ENCODE data around the gene SLCO4A1.

SLCO4A1 gene

DNA sequence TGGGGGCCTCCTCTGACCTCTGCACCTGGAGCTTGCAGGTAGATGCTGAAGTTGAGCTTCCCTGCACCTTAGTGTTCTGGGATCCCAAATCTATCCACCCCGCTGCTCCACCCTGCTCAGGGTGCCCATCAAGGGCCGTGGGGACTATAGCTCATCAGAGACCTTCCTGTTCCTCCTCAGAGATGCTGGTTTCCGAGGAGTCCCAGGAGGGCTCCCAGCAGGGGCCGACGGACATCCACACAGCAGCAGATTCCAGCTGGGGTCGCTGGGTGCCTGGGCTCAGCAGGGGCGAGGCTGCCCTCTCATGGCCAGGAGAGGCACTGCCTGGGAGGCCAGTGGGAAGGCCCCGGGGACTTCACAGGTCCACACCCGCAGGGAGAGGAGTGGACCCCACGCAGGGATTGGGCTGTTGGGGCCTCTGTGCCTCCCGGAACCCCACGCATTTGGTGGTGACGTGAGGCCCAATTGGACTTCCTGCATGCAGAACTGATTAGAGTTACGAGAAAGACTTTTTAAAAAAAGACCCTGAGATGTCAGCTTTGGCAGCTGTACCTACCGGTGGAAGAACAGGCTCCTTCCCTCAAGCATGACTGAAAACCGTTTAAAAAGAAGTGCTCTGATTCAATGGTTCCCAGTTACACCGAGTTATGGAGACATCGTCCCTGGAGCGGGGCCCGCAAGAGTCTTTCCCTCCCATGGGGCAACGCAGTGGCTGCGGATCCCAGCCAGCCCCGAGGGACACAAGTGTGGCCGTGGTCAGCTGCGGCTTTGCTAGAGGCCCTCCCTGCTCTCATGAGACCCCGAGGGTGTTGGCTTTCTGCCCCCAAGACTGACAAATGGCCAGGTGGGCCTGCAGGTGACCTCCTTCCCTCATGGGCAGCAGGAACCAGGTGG lies 25.3 kb upstream of the SLCO4A1 start:
- Histone ChIP-seq H2BK5ac (ENCODE audit: low read depth, low read length, poor library complexity) (no peak overlapping the region), H4K12ac (ENCODE audit: low read depth, low read length) (no peak overlapping the region), H2BK120ac (ENCODE audit: insufficient read depth, low read length, poor library complexity) (no peak overlapping the region), H3K9ac (ENCODE audit: low read length) (no peak overlapping the region), H3K23ac (ENCODE audit: low read length) (no peak overlapping the region), H3K27me3 (ENCODE audit: insufficient read depth, low read length) (no peaks in the 10 kb centered on the region), H2AK5ac (ENCODE audit: low read length) (peak overlapping the region; percentile 45), H2BK12ac (ENCODE audit: low read length) (no peak overlapping the region), H4K8ac (ENCODE audit: low read depth, low read length) (no peak overlapping the region), H2AFZ (ENCODE audit: insufficient read depth, low read length, poor library complexity) (no peak overlapping the region), H3K4ac (ENCODE audit: low read depth, low read length) (no peak overlapping the region), H3K79me1 (ENCODE audit: low read length) (peaks cover 7% of the 10 kb centered on the region), H3K18ac (ENCODE audit: low read length) (no peak overlapping the region), H3K4me2 (ENCODE audit: low read length) (no peak overlapping the region), H3K27ac (ENCODE audit: low read depth, low read length) (no peak overlapping the region), H3K9me3 (ENCODE audit: insufficient read depth, low read depth, low read length) (no peaks in the 10 kb centered on the region), H3K79me2 (ENCODE audit: control insufficient read depth, insufficient read depth, low read length, poor library complexity) (no peaks in the 10 kb centered on the region), H3K14ac (ENCODE audit: low read length) (no peak overlapping the region), H3K4me1 (ENCODE audit: control insufficient read depth in 1 of 2, insufficient read depth in 2 of 2, low read length in 2 of 2) (peaks cover 9% of the 10 kb centered on the region in 2 experiments), H3K4me3 (ENCODE audit: low read depth, low read length) (no peak overlapping the region), H3K36me3 (ENCODE audit: control insufficient read depth in 1 of 2, insufficient read depth in 2 of 2, low read length in 2 of 2) (no peaks in the 10 kb centered on the region), H4K91ac (ENCODE audit: low read depth, low read length) (peak overlapping the region; percentile 26)
- DNase-seq = peak; percentile 58 to 74
- no CpG with 5 or more reads among the region's 26 CpGs for WGBS (ENCODE audit: extremely low coverage, insufficient coverage, insufficient read length)

DNA sequence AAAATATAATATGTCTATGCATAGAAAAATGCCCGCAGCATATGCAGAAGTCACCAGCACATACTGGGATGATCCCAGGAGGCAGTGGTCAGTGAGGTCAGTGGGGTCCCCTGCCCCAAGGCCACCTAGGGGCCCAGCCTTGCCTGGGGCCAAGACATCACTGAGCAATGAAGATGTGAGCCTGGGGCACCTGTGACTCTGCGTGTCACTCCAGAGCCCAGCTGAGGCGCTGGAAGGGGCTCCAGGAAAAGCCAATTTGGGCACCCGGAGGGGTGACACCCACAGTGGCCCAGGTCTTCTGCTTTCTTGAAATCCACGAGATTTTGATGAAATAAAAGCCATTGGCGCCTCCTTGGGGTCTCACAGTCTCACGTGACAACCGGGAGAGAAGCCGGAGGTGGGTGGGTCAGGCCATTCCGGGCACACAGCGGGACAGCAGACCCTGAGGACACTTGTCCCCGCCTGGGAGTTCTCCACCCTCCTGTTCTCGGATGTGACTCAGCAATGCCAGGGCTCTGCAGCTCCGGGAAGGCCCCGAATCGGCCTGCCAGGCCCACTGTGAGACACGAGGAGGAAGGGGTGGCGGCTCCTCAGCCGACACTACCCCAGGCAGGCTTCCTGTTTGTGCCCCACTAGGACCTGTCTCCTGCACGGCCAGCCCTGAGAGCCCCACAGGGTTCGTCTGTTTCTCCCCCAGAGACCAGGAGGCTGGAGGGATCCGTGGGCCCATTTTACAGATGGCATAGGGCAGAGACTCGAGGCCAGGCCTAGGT lies 24.4 kb upstream of the SLCO4A1 start:
- H2BK5ac ChIP-seq (ENCODE audit: low read depth, low read length, poor library complexity) = no peak overlapping the region
- H2AK5ac ChIP-seq (ENCODE audit: low read length) = peak overlapping the region; percentile 3
- H4K8ac ChIP-seq (ENCODE audit: low read depth, low read length) = no peak overlapping the region
- H3K79me1 ChIP-seq (ENCODE audit: low read length) = peaks cover 12% of the 10 kb centered on the region
- H3K27me3 ChIP-seq (ENCODE audit: insufficient read depth, low read length) = no peaks in the 10 kb centered on the region
- H3K18ac ChIP-seq (ENCODE audit: low read length) = no peak overlapping the region
- H3K4me3 ChIP-seq (ENCODE audit: low read depth, low read length) = no peak overlapping the region
- H3K79me2 ChIP-seq (ENCODE audit: control insufficient read depth, insufficient read depth, low read length, poor library complexity) = peaks cover 3% of the 10 kb centered on the region
- H3K4me1 ChIP-seq (ENCODE audit: control insufficient read depth in 1 of 2, insufficient read depth in 2 of 2, low read length in 2 of 2) = peaks cover 14 to 16% of the 10 kb centered on the region in 2 experiments
- H4K91ac ChIP-seq (ENCODE audit: low read depth, low read length) = peak overlapping the region; percentile 29
- H3K23ac ChIP-seq (ENCODE audit: low read length) = no peak overlapping the region
- peak in 1 of 2 donors; percentile 37 for DNase-seq
- H3K9ac ChIP-seq (ENCODE audit: low read length) = no peak overlapping the region
- no peak overlapping the region for H2AFZ ChIP-seq (ENCODE audit: insufficient read depth, low read length, poor library complexity)
- no peak overlapping the region for H4K12ac ChIP-seq (ENCODE audit: low read depth, low read length)
- WGBS (ENCODE audit: extremely low coverage, insufficient coverage, insufficient read length) = no CpG with 5 or more reads among the region's 23 CpGs
- peaks cover 2% of the 10 kb centered on the region for H3K9me3 ChIP-seq (ENCODE audit: insufficient read depth, low read depth, low read length)
- no peak overlapping the region for H3K4me2 ChIP-seq (ENCODE audit: low read length)
- H2BK12ac ChIP-seq (ENCODE audit: low read length) = peak overlapping the region; percentile 8
- no peak overlapping the region for H3K14ac ChIP-seq (ENCODE audit: low read length)
- H2BK120ac ChIP-seq (ENCODE audit: insufficient read depth, low read length, poor library complexity) = no peak overlapping the region
- H3K36me3 ChIP-seq (ENCODE audit: control insufficient read depth in 1 of 2, insufficient read depth in 2 of 2, low read length in 2 of 2) = no peaks in the 10 kb centered on the region
- no peak overlapping the region for H3K27ac ChIP-seq (ENCODE audit: low read depth, low read length)
- H3K4ac ChIP-seq (ENCODE audit: low read depth, low read length) = no peak overlapping the region

DNA sequence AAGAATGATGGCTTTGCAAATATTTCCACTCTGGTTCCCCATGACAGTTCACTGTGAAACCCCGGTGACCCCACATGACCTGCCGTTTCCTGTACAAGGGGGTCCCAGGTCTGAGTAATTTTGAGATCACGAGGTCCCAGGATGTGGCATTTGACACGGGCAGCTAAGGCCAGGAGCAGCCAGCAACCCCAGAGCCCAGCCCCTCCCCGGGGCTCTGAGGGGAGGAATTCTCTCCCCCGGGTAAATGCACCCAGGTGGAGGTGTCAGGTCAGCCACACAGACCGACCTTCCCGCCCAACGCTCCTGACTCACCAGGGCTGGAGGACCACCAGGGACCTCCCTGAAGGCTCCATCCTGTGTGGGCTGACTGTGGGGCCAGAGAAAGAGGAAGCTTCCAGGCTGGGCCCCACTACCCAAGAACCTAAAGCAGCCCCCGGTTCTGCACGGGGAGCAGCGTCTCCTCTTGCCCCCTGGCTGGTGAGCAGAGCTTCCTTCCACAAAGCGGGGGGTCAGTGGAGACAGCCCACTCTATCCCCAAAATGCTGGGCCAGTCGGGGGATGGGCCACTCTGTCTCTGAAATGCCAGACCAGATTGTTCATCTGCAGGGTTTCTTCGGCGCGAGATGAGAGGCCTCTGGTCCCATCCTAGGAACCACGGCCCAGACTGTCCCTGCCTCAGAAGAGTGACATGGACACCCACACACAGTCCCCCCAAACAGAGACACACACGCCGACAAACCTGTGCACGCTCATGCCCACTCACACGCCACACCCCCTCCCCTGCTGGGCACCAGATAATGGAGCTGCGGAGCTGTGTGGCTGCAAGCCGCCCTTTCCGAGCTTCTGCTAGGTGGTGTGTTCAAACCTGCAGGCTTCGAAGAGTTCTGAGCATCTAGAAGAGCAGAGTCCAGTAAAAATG lies 23.4 kb upstream of the SLCO4A1 start:
- Histone ChIP-seq H3K4me3 (ENCODE audit: low read depth, low read length) (no peak overlapping the region), H2BK120ac (ENCODE audit: insufficient read depth, low read length, poor library complexity) (peak overlapping the region; percentile 35), H3K79me1 (ENCODE audit: low read length) (peaks cover 20% of the 10 kb centered on the region), H2AK5ac (ENCODE audit: low read length) (no peak overlapping the region), H3K23ac (ENCODE audit: low read length) (no peak overlapping the region), H3K27ac (ENCODE audit: low read depth, low read length) (no peak overlapping the region), H3K27me3 (ENCODE audit: insufficient read depth, low read length) (no peaks in the 10 kb centered on the region), H3K18ac (ENCODE audit: low read length) (no peak overlapping the region), H3K4ac (ENCODE audit: low read depth, low read length) (no peak overlapping the region), H2BK12ac (ENCODE audit: low read length) (peak overlapping the region; percentile 18), H2BK5ac (ENCODE audit: low read depth, low read length, poor library complexity) (no peak overlapping the region), H4K8ac (ENCODE audit: low read depth, low read length) (no peak overlapping the region), H3K9me3 (ENCODE audit: insufficient read depth, low read depth, low read length) (peaks cover 3% of the 10 kb centered on the region), H3K4me1 (ENCODE audit: control insufficient read depth in 1 of 2, insufficient read depth in 2 of 2, low read length in 2 of 2) (peaks cover 21 to 23% of the 10 kb centered on the region in 2 experiments), H3K14ac (ENCODE audit: low read length) (no peak overlapping the region), H3K79me2 (ENCODE audit: control insufficient read depth, insufficient read depth, low read length, poor library complexity) (peaks cover 5% of the 10 kb centered on the region), H4K12ac (ENCODE audit: low read depth, low read length) (no peak overlapping the region), H3K9ac (ENCODE audit: low read length) (no peak overlapping the region), H2AFZ (ENCODE audit: insufficient read depth, low read length, poor library complexity) (no peak overlapping the region), H3K4me2 (ENCODE audit: low read length) (no peak overlapping the region), H4K91ac (ENCODE audit: low read depth, low read length) (no peak overlapping the region), H3K36me3 (ENCODE audit: control insufficient read depth in 1 of 2, insufficient read depth in 2 of 2, low read length in 2 of 2) (no peaks in the 10 kb centered on the region)
- WGBS (ENCODE audit: extremely low coverage, insufficient coverage, insufficient read length) = no CpG with 5 or more reads among the region's 26 CpGs
- DNase-seq = no peak

DNA sequence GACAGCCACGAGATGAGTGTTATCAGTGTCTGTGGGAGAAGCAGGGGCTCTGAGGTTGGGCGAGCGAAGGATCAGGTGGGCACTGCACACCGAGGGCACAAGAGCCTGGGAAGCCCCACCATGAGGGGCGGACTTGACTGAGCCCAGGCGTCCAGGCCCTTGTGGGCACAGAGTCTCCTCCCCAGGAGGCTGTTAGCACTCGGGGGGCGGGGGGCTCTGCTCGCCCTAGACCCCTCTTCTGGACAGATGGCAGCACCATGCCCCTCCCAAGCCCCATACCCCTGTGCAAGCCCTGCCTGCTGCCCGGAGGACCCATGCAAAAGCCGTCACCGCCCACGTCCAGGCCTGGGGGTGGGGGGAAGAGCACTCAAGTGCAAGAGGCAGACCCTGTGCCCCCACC lies 21.7 kb upstream of the SLCO4A1 start:
- Histone ChIP-seq H4K12ac (ENCODE audit: low read depth, low read length) (no peak overlapping the region), H4K8ac (ENCODE audit: low read depth, low read length) (no peak overlapping the region), H2AFZ (ENCODE audit: insufficient read depth, low read length, poor library complexity) (no peak overlapping the region), H3K27ac (ENCODE audit: low read depth, low read length) (no peak overlapping the region), H2BK5ac (ENCODE audit: low read depth, low read length, poor library complexity) (no peak overlapping the region), H3K4ac (ENCODE audit: low read depth, low read length) (no peak overlapping the region), H2BK12ac (ENCODE audit: low read length) (peak overlapping the region; percentile 23), H2AK5ac (ENCODE audit: low read length) (peak overlapping the region; percentile 52), H3K4me1 (ENCODE audit: control insufficient read depth in 1 of 2, insufficient read depth in 2 of 2, low read length in 2 of 2) (peaks cover 27 to 30% of the 10 kb centered on the region in 2 experiments), H3K79me2 (ENCODE audit: control insufficient read depth, insufficient read depth, low read length, poor library complexity) (peaks cover 5% of the 10 kb centered on the region), H3K9me3 (ENCODE audit: insufficient read depth, low read depth, low read length) (peaks cover 3% of the 10 kb centered on the region), H4K91ac (ENCODE audit: low read depth, low read length) (no peak overlapping the region), H2BK120ac (ENCODE audit: insufficient read depth, low read length, poor library complexity) (no peak overlapping the region), H3K18ac (ENCODE audit: low read length) (no peak overlapping the region), H3K4me2 (ENCODE audit: low read length) (no peak overlapping the region), H3K4me3 (ENCODE audit: low read depth, low read length) (no peak overlapping the region), H3K14ac (ENCODE audit: low read length) (no peak overlapping the region), H3K27me3 (ENCODE audit: insufficient read depth, low read length) (no peaks in the 10 kb centered on the region), H3K36me3 (ENCODE audit: control insufficient read depth in 1 of 2, insufficient read depth in 2 of 2, low read length in 2 of 2) (no peaks in the 10 kb centered on the region), H3K9ac (ENCODE audit: low read length) (no peak overlapping the region), H3K23ac (ENCODE audit: low read length) (no peak overlapping the region), H3K79me1 (ENCODE audit: low read length) (peaks cover 29% of the 10 kb centered on the region)
- DNase-seq = no peak
- WGBS (ENCODE audit: extremely low coverage, insufficient coverage, insufficient read length) = no CpG with 5 or more reads among the region's 13 CpGs

Measured in trophoblast cell (in vitro differentiated cells and primary cell).